Thyroid gland (tissue), 4 donors: ENCODE data around the gene ANTXRL. TPM values are rescaled to one million over a fixed set of nuclear protein-coding genes. Genes with fewer than 3 reads are reported as not detected.
"Not testable (repeated sequence)": the region's sequence is repeated elsewhere in the genome, so short reads cannot be mapped to it uniquely, and the experiment has no call there.

Source experiments
- DNase-seq, 2 donors: peaks; one replicate each; pipeline ENCODE4 v3.0.0-alpha.2; 2019
- H3K27ac ChIP-seq, 3 donors: fragments of 200-600 bp; sonication (generic); 1 replicate in 2 of 3; 2 replicates in 1 of 3; pipeline ENCODE4 v1.5.1; 2016 to 2019; ENCODE audit warnings: mild to moderate bottlenecking in 1 of 3, moderate library complexity in 1 of 3
- H3K27me3 ChIP-seq: fragments of 200-600 bp; sonication (generic); one replicate; pipeline ENCODE4 v1.5.1; 2019
- H3K36me3 ChIP-seq, 2 donors: fragments of 200-600 bp; sonication (generic); one replicate each; pipeline ENCODE4 v1.5.1; 2016 to 2019
- H3K4me1 ChIP-seq, 2 donors: fragments of 200-600 bp; sonication (generic); one replicate each; pipeline ENCODE4 v1.5.1; 2017 to 2019
- H3K4me3 ChIP-seq, 3 donors: fragments of 200-600 bp; sonication (generic); replicated peaks in 1 of 3; 1 replicate in 2 of 3; 2 replicates in 1 of 3; pipeline ENCODE4 v1.5.1; 2016; ENCODE audit warnings: mild to moderate bottlenecking in 1 of 3
- H3K9me3 ChIP-seq: fragments of 200-600 bp; sonication (generic); one replicate; pipeline ENCODE4 v1.5.1; 2017
- POLR2A ChIP-seq, 2 donors: fragments of 450-650 bp; IDR thresholded peaks; one replicate each; pipeline ENCODE4 v1.6.1; 2017; ENCODE audit warnings: antibody characterized with exemption in 2 of 2, mild to moderate bottlenecking in 2 of 2, moderate library complexity in 1 of 2
- WGBS, 2 donors: methylation state at CpG; one replicate each; pipeline ENCODE4 v1.1.5; 2017; 5-methylcytosine and 5-hydroxymethylcytosine counted together
- intact Hi-C: fragments of 100-400 bp; cut with DNase I; formaldehyde crosslinking; loops from one replicate; pipeline ENCODE4 v1.15.1; 2023
- total RNA-seq, 4 donors: library from RNA; depleted of rRNA; stranded (reverse); fragments of >200 nt; gene quantifications; one replicate each; pipeline ENCODE4 v1.2.3, GENCODE V29; 2016
- TF ChIP-seq, protein P1 (sequence below), 6 experiments: fragments of 200-600 bp in 3 of 6; fragments of 450-650 bp in 3 of 6; sonication (generic) in 3 of 6; IDR thresholded peaks; one replicate each; pipeline ENCODE4 v1.5.1; 2016 to 2019; ENCODE audit warnings: antibody characterized with exemption in 6 of 6, mild to moderate bottlenecking in 2 of 6, inconsistent platforms in 1 of 6, moderate library complexity in 1 of 6

The ANTXRL gene
- total RNA-seq, 4 donors from 2014 or later, result not detected

DNA sequence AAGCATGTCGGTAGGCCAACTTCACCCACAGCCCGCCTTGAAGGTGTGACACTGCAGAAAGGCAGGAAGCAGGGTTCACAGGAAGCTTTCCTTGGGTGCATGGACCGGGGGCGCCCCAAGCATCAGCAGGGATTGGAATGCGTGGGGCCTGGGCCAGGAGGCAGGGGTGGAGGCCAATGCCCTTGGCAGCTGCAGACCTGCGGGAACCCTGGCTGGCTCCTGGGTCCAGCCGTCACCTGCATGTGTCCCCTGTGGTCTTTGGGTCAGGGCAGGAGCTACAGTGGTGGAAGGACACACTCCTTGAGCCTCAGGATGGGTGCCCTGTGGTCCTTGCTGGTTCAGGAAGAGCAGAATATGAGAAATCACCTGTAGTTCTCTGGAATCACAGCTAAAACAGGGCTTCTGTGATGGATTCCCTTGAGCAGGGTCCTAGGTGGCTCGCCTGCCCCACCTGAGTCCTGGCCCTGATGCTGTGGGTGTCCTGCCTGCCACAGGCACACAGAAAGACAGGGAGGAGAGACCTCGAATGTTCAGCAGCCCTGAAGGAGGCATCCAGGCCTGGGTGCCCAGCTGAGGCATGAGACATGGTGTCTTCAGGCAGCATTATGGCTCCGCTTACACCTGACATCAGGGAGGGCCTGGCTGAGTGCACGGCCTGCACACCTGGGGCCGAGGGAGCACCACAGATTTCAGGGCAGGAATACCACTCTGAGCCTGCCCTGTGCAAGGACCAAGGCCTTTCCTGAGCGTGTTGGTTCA is 15.1 kb downstream of the ANTXRL start:
- Histone ChIP-seq H3K4me3 (no peak overlapping the region), H3K4me1 (peaks cover 0 to 5% of the 10 kb centered on the region in 2 donors), H3K27ac (no peak overlapping the region), H3K36me3 (no peaks in the 10 kb centered on the region), H3K27me3 (no peaks in the 10 kb centered on the region), H3K9me3 (no peaks in the 10 kb centered on the region)
- no peak for TF ChIP-seq POLR2A (IDR thresholded peaks at IDR 0.05)
- TF ChIP-seq, protein P1, sequence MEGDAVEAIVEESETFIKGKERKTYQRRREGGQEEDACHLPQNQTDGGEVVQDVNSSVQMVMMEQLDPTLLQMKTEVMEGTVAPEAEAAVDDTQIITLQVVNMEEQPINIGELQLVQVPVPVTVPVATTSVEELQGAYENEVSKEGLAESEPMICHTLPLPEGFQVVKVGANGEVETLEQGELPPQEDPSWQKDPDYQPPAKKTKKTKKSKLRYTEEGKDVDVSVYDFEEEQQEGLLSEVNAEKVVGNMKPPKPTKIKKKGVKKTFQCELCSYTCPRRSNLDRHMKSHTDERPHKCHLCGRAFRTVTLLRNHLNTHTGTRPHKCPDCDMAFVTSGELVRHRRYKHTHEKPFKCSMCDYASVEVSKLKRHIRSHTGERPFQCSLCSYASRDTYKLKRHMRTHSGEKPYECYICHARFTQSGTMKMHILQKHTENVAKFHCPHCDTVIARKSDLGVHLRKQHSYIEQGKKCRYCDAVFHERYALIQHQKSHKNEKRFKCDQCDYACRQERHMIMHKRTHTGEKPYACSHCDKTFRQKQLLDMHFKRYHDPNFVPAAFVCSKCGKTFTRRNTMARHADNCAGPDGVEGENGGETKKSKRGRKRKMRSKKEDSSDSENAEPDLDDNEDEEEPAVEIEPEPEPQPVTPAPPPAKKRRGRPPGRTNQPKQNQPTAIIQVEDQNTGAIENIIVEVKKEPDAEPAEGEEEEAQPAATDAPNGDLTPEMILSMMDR (IDR thresholded peaks at IDR 0.05), result no peak
- 77 to 97% methylated on average over 11 of the region's 13 CpGs for WGBS, 2 donors
- no peak for DNase-seq
- intact Hi-C loops, result no loop called here

DNA sequence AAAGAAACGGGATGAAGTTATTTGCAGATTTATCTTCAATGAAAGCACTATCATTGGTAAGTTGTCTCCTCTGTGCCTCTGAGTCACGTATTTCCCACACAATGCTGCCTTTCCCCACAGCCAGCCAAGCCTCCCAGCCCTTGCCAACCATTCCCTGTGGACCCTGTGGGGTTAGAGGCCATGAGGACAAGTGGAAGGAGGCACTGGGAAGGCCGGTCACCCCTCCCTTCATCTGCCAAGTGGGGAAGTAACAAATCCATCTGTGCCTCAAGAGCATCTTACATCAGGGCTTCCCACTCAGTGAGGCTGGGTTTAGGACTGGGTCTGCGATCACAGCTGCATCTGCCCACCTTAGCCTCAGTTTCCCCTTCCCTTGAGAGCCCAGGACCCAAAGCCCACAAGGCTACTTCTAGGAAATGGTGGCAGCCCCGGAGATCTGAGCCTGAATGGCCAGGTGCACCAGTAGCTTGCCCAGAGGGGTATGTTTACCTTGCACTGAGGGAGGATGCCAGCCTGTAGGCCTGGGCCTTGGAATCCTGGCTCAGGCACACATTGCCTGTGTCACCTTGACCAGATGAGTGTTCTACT is 16.1 kb downstream of the ANTXRL start:
- H3K36me3 ChIP-seq, DNase-seq, H3K9me3 ChIP-seq, H3K4me3 ChIP-seq, H3K4me1 ChIP-seq, H3K27ac ChIP-seq, H3K27me3 ChIP-seq, intact Hi-C loops: not testable (repeated sequence)
- WGBS, 2 donors, result 86 to 94% methylated on average over 5 of the region's 5 CpGs

DNA sequence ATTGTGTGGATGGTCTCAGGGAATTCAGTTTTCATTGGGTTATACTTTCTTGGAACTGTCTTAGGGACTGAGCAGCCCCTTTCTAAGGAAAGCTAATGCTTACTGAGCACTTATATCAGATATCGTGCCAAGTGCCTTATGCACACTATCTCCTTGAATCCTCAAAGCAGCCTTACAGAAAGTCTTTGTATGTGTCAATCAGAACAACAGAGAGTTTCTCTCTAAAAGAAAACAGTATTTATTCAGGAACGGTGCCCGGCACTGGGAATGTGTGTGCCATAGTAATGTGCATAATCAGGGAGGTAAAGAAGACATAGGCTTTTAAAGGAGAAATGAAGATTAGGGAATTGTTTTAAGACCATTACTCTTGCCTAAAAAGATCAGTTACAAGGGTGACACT is 17.3 kb downstream of the ANTXRL start:
- no peak overlapping the region for H3K4me3 ChIP-seq
- peaks cover 0 to 5% of the 10 kb centered on the region in 2 donors for H3K4me1 ChIP-seq
- 89 to 91% methylated on average over 3 of the region's 3 CpGs for WGBS, 2 donors
- H3K9me3 ChIP-seq, result no peaks in the 10 kb centered on the region
- DNase-seq, result no peak
- intact Hi-C loops, result no loop called here
- H3K27me3 ChIP-seq, result no peaks in the 10 kb centered on the region
- no peak overlapping the region for H3K27ac ChIP-seq
- no peaks in the 10 kb centered on the region for H3K36me3 ChIP-seq
- TF ChIP-seq POLR2A (IDR thresholded peaks at IDR 0.05), result no peak
- TF ChIP-seq, protein P1 (IDR thresholded peaks at IDR 0.05), result no peak

DNA sequence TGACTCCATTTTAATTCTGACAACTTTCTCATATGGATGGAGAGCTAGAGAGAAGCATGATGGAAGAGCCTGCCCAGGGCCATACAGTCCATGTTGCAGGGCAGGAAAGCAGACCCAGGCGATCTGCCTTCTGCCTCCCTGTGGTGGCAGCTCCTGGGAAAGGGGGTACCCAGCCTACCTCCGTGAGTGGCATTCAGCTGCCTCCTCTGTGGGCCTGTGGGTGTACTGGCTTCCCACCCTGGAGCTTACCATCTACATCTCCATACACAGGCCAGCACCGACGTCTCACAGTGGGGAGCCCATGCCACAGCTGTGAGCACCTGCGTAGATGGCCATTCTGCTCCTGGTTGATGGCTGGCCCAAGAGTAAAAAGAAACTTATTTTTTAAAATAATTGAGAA is 17.9 kb downstream of the ANTXRL start:
- 95 to 100% methylated on average over 5 of the region's 5 CpGs for WGBS, 2 donors
- DNase-seq, intact Hi-C loops: not testable (repeated sequence)

DNA sequence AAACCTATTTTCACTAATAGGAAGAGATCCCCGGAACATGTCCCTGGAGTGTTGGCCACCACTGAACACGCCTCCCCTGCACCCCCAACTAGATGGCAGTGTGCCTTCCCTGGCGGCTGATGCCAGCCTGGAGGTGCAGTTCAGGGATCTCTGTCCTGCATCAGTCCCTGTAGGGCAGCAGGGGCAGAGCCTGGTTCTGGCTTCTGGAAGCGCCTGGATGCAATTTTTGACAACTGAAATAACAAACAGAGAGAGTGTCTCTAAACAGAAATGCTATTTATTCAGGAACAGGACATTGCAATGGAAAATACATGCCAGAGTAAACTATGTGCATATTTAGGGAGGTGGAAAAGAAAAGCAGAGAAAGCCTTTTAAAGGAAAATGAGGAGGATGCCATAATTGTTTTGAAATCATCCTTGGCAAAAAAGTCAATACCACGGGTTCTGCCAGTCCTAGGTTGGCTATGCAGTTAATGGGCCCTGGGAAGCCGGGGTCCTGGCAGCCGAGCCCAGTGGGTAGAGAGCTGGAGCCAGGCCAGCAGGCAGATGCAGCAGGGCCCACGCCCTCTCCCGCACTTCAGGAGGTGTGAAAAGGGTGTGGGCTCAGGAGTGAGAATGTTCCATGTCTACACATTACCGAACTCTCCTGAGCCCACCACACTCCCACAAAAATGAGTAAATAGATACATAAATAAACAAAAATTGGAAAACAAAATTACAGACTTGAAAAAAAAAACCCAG is 18.5 kb downstream of the ANTXRL start:
- H3K27ac ChIP-seq, result no peak overlapping the region
- 78 to 79% methylated on average over 10 of the region's 10 CpGs for WGBS, 2 donors

More for the DNA sequence above, 17.9 kb downstream of the ANTXRL start:
- not testable (repeated sequence) for H3K9me3 ChIP-seq, H3K36me3 ChIP-seq, H3K27me3 ChIP-seq, H3K4me1 ChIP-seq, H3K27ac ChIP-seq, H3K4me3 ChIP-seq

More for the DNA sequence above, 18.5 kb downstream of the ANTXRL start:
- Histone ChIP-seq H3K27me3 (no peaks in the 10 kb centered on the region), H3K9me3 (no peaks in the 10 kb centered on the region), H3K4me3 (no peak overlapping the region), H3K4me1 (no peaks in the 10 kb centered on the region), H3K36me3 (no peaks in the 10 kb centered on the region)
- intact Hi-C loops, result no loop called here
- TF ChIP-seq POLR2A (IDR thresholded peaks at IDR 0.05), result no peak
- TF ChIP-seq, protein P1 (IDR thresholded peaks at IDR 0.05), result no peak
- no peak for DNase-seq
